IMR-90 (cell line): ENCODE measurements around the gene CRTAC1. TPM values are rescaled to one million over a fixed set of nuclear protein-coding genes. Genes with fewer than 3 reads are reported as not detected.

ENCODE experiments used
- ATAC-seq: fragments of 200-7000 bp; cut with Tn5 transposase; 2 replicates; pipeline ENCODE4 v1.9.1; 2020; ENCODE audit warnings: low read depth, mild to moderate bottlenecking, moderate library complexity
- BruUV-seq: library from RNA; stranded (reverse); fragments of 400-500 nt; replicated peaks from 2 replicates; lab custom pipeline; 2021; lab: Mats Ljungman, UMichigan
- CTCF ChIA-PET: fragments of 300-600 bp; formaldehyde crosslinking; extraction: SDS; loops from one replicate; lab custom pipeline; 2021; ENCODE audit warnings: antibody characterized with exemption; lab: Yijun Ruan, JAX
- POLR2A ChIA-PET: fragments of 300-600 bp; sonication (Branson Sonifier 250); formaldehyde crosslinking; loops from one replicate; lab custom pipeline; 2022; ENCODE audit warnings: antibody characterized with exemption; ENCODE audit not compliant: unreplicated experiment; lab: Charles Lee
- DNase-seq: peaks from one replicate; pipeline ENCODE4 v3.0.0; 2013
- H2AFZ ChIP-seq: replicated peaks from 2 replicates; pipeline ENCODE3; 2013; ENCODE audit warnings: low read length, mild to moderate bottlenecking; ENCODE audit not compliant: poor library complexity
- H2AK5ac ChIP-seq: 2 replicates; pipeline ENCODE4 v1.6.1; 2013; ENCODE audit warnings: low read depth, low read length, inconsistent platforms
- H2AK9ac ChIP-seq: replicated peaks from 2 replicates; pipeline ENCODE3; 2013; ENCODE audit warnings: mild to moderate bottlenecking, low read depth, low read length, moderate library complexity; ENCODE audit not compliant: poor library complexity
- H2BK120ac ChIP-seq: 2 replicates; pipeline ENCODE4 v1.6.1; 2013; ENCODE audit warnings: low read depth, low read length, inconsistent platforms
- H2BK15ac ChIP-seq: 3 replicates; pipeline ENCODE4 v1.6.1; 2013; ENCODE audit warnings: low read depth, low read length, inconsistent platforms
- H2BK20ac ChIP-seq: 2 replicates; pipeline ENCODE4 v1.6.1; 2013; ENCODE audit warnings: low read depth, mild to moderate bottlenecking, inconsistent platforms, low read length, moderate library complexity
- H2BK5ac ChIP-seq: 2 replicates; pipeline ENCODE4 v1.6.1; 2013; ENCODE audit warnings: mild to moderate bottlenecking, low read depth, low read length, inconsistent platforms; ENCODE audit not compliant: poor library complexity, severe bottlenecking
- H3K14ac ChIP-seq: replicated peaks from 2 replicates; pipeline ENCODE4 v1.6.1; 2013; ENCODE audit warnings: low read depth, low read length, inconsistent platforms
- H3K18ac ChIP-seq: 2 replicates; pipeline ENCODE4 v1.6.1; 2013; ENCODE audit warnings: low read depth, low read length, control low read depth
- H3K23ac ChIP-seq: 2 replicates; pipeline ENCODE4 v1.6.1; 2013; ENCODE audit warnings: low read depth, low read length, inconsistent platforms
- H3K27ac ChIP-seq: 2 replicates; pipeline ENCODE4 v1.5.1; 2013; ENCODE audit warnings: mild to moderate bottlenecking, control low read depth, low read length; ENCODE audit not compliant: insufficient read depth
- H3K27me3 ChIP-seq: 2 replicates; pipeline ENCODE4 v1.6.1; 2013; ENCODE audit warnings: low read length; ENCODE audit not compliant: control insufficient read depth, insufficient read depth
- H3K36me3 ChIP-seq: 2 replicates; pipeline ENCODE4 v1.6.1; 2013; ENCODE audit warnings: low read length, mixed read lengths; ENCODE audit not compliant: control insufficient read depth, insufficient read depth
- H3K4ac ChIP-seq: 2 replicates; pipeline ENCODE4 v1.6.1; 2013; ENCODE audit warnings: low read depth, low read length, inconsistent platforms
- H3K4me1 ChIP-seq: 2 replicates; pipeline ENCODE4 v1.6.1; 2013; ENCODE audit warnings: low read length, mixed read lengths; ENCODE audit not compliant: control insufficient read depth, insufficient read depth
- H3K4me2 ChIP-seq: 2 replicates; pipeline ENCODE4 v1.6.1; 2013; ENCODE audit warnings: low read depth, mild to moderate bottlenecking, control low read depth, low read length, moderate library complexity
- H3K4me3 ChIP-seq: 2 replicates; pipeline ENCODE4 v1.5.1; 2013; ENCODE audit warnings: low read depth, mild to moderate bottlenecking, control low read depth, low read length, moderate library complexity; ENCODE audit not compliant: insufficient read depth
- H3K56ac ChIP-seq: 2 replicates; pipeline ENCODE4 v1.6.1; 2013; ENCODE audit warnings: low read length, inconsistent platforms; ENCODE audit not compliant: insufficient read depth; ENCODE audit errors: extremely low read depth
- H3K79me1 ChIP-seq, 2 experiments: 2 replicates each; pipeline ENCODE4 v1.6.1; 2013; ENCODE audit warnings: low read length in 2 of 2, inconsistent platforms in 1 of 2, low read depth in 1 of 2
- H3K9ac ChIP-seq: 2 replicates; pipeline ENCODE4 v1.6.1; 2013; ENCODE audit warnings: low read depth, low read length, control low read depth
- H3K9me1 ChIP-seq: 2 replicates; pipeline ENCODE4 v1.6.1; 2013; ENCODE audit warnings: low read length, inconsistent platforms; ENCODE audit not compliant: insufficient read depth
- H3K9me3 ChIP-seq: 2 replicates; pipeline ENCODE4 v1.6.1; 2013; ENCODE audit warnings: low read length; ENCODE audit not compliant: control insufficient read depth, insufficient read depth
- H4K20me1 ChIP-seq: 2 replicates; pipeline ENCODE4 v1.6.1; 2013; ENCODE audit warnings: low read length, inconsistent platforms; ENCODE audit not compliant: insufficient read depth
- H4K5ac ChIP-seq: 2 replicates; pipeline ENCODE4 v1.6.1; 2013; ENCODE audit warnings: mild to moderate bottlenecking, low read depth, low read length, control low read depth
- H4K8ac ChIP-seq, 2 experiments: 2 replicates each; pipeline ENCODE4 v1.6.1; 2013; ENCODE audit warnings: low read depth in 2 of 2, low read length in 2 of 2, control low read depth in 1 of 2, inconsistent platforms in 1 of 2
- H4K91ac ChIP-seq: 2 replicates; pipeline ENCODE4 v1.6.1; 2013; ENCODE audit warnings: low read depth, low read length, inconsistent platforms; ENCODE audit not compliant: insufficient read depth
- CEBPB ChIP-seq: IDR thresholded peaks from 2 replicates; pipeline ENCODE4 v1.6.1; 2012; ENCODE audit warnings: low read depth, low read length, improper control_type of control experiment
- ELK1 ChIP-seq: fragments of 150-350 bp; IDR thresholded peaks from 2 replicates; pipeline ENCODE4 v1.6.1; 2016; ENCODE audit warnings: low read depth, mild to moderate bottlenecking, low read length, moderate library complexity, borderline replicate concordance
- MAZ ChIP-seq: IDR thresholded peaks from 2 replicates; pipeline ENCODE4 v1.6.1; 2012; ENCODE audit warnings: low read depth, mild to moderate bottlenecking, low read length, improper control_type of control experiment, moderate library complexity, borderline replicate concordance
- NFE2L2 ChIP-seq: fragments of 150-350 bp; IDR thresholded peaks from 2 replicates; pipeline ENCODE4 v1.6.1; 2016; ENCODE audit warnings: low read depth, mild to moderate bottlenecking, low read length
- POLR2A ChIP-seq: IDR thresholded peaks from 2 replicates; pipeline ENCODE4 v1.6.1; 2012; ENCODE audit warnings: mild to moderate bottlenecking, low read depth, low read length
- RAD21 ChIP-seq: IDR thresholded peaks from 2 replicates; pipeline ENCODE4 v1.6.1; 2012; ENCODE audit warnings: low read length, improper control_type of control experiment
- RCOR1 ChIP-seq: IDR thresholded peaks from 2 replicates; pipeline ENCODE4 v1.6.1; 2012; ENCODE audit warnings: mild to moderate bottlenecking, low read length, improper control_type of control experiment; ENCODE audit not compliant: insufficient replicate concordance
- RFX5 ChIP-seq: IDR thresholded peaks from 2 replicates; pipeline ENCODE4 v1.8.0; 2012; ENCODE audit warnings: low read depth, mild to moderate bottlenecking, low read length, moderate library complexity
- USF2 ChIP-seq: fragments of 150-350 bp; IDR thresholded peaks from 2 replicates; pipeline ENCODE4 v1.6.1; 2017; ENCODE audit warnings: mild to moderate bottlenecking, antibody characterized with exemption, low read length, low read depth
- WGBS, 2 experiments: methylation state at CpG; one replicate each; pipeline versions ENCODE4 v1.1.5 to v1.1.7; 2013; ENCODE audit warnings: missing lambda C conversion rate in 2 of 2; ENCODE audit not compliant: insufficient read length in 1 of 2; ENCODE audit errors: extremely low coverage in 2 of 2; 5-methylcytosine and 5-hydroxymethylcytosine counted together
- dilution Hi-C: fragments of 300-500 bp; cut with HindIII; formaldehyde crosslinking; loops from one replicate; pipeline ENCODE4 v1.14.3; 2018; ENCODE audit warnings: low sequenced_read_pairs; ENCODE audit not compliant: unreplicated experiment
- in situ Hi-C: fragments of 300-500 bp; cut with MboI; formaldehyde crosslinking; loops from 3 replicates; pipeline ENCODE4 v1.14.3; 2019; ENCODE audit warnings: low sequenced_read_pairs, inconsistent platforms, mixed read lengths
- intact Hi-C: fragments of 100-400 bp; cut with micrococcal nuclease; formaldehyde crosslinking; loops from 2 replicates; pipeline ENCODE4 v1.10.0; 2022
- polyA plus RNA-seq, 3 experiments: library from polyadenylated mRNA; depleted of rRNA; stranded (reverse); fragments of >200 nt; gene quantifications; 2 replicates each; pipeline ENCODE4 v1.2.3, GENCODE V29; 2012; ENCODE audit warnings: low replicate concordance in 1 of 3
- total RNA-seq: library from RNA; depleted of rRNA; stranded (reverse); fragments of >200 nt; gene quantifications from 2 replicates; pipeline ENCODE4 v1.2.3, GENCODE V29; 2012

The CRTAC1 gene
- total and polyA plus RNA-seq, 2 of the 4 experiments (the other 2 are of a cell fraction), result not detected

DNA sequence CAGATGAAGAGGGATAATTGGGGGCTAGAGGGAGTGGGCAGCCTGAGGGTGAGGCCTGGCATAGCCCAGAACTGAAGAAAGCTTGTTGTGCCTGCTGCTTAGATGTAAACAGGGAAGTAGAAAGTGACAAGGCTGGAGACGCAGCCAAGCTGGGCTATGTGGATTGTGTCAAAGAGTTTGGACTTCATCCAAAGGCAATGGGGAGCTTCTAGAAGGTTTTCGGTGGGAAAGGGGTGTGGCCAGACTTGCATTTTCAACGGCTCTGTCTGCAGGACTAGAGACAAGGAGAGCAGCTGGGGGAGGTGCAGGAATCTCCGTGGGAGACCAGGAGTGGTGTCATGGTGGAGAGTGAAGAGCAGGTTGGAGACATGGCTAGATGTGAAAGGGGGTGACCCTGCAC, 132.0 kb downstream of the CRTAC1 start:
- H3K14ac ChIP-seq, result no peak overlapping the region
- no peak overlapping the region for H2BK5ac ChIP-seq
- H3K27ac ChIP-seq, result no peak overlapping the region
- no peaks in the 10 kb centered on the region for H3K9me3 ChIP-seq
- no peak overlapping the region for H4K5ac ChIP-seq
- H3K18ac ChIP-seq, result no peak overlapping the region
- H3K9ac ChIP-seq, result no peak overlapping the region
- no peak overlapping the region for H4K8ac ChIP-seq
- H2BK20ac ChIP-seq, result no peak overlapping the region
- no peak overlapping the region for H3K4ac ChIP-seq
- dilution Hi-C loops, result no loop called here
- DNase-seq (no peak), ATAC-seq (no peak)
- POLR2A ChIA-PET, result no interaction called here
- H4K91ac ChIP-seq, result no peak overlapping the region
- no peak overlapping the region for H2BK15ac ChIP-seq
- CTCF ChIA-PET, result no interaction called here
- H3K4me2 ChIP-seq, result no peak overlapping the region
- H3K4me1 ChIP-seq, result no peaks in the 10 kb centered on the region
- H3K9me1 ChIP-seq, result no peaks in the 10 kb centered on the region
- intact Hi-C loops, result no loop called here
- H2BK120ac ChIP-seq, result no peak overlapping the region
- H3K4me3 ChIP-seq, result no peak overlapping the region
- in situ Hi-C loops, result no loop called here
- H3K79me1 ChIP-seq, result no peaks in the 10 kb centered on the region
- H2AK5ac ChIP-seq, result no peak overlapping the region
- no peak overlapping the region for H2AFZ ChIP-seq
- H3K23ac ChIP-seq, result no peak overlapping the region
- no peak overlapping the region for H3K56ac ChIP-seq
- no peaks in the 10 kb centered on the region for H4K20me1 ChIP-seq
- no peaks in the 10 kb centered on the region for H3K36me3 ChIP-seq
- no TSS peak for BruUV-seq
- no peak overlapping the region for H2AK9ac ChIP-seq
- TF ChIP-seq CEBPB, result no peak
- TF ChIP-seq MAZ, result no peak
- no peak for TF ChIP-seq POLR2A
- TF ChIP-seq RCOR1, result no peak
- TF ChIP-seq RFX5, result no peak
- TF ChIP-seq NFE2L2, result no peak
- no peak for TF ChIP-seq RAD21
- TF ChIP-seq ELK1, result no peak
- TF ChIP-seq USF2, result no peak
- H3K27me3 ChIP-seq, result peaks cover 20% of the 10 kb centered on the region; the same call in 1 of the 2 replicates
- 0% methylated on average over 1 of the region's 4 CpGs; no CpG with 5 or more reads in 1 of the 2 experiments for WGBS, 2 experiments
